GM20431 (cell line): ENCODE measurements around the gene TJP2.

Source experiments
- in situ Hi-C: fragments of 300-500 bp; cut with MseI, MboI; formaldehyde crosslinking; loops from one replicate; pipeline ENCODE4 v1.15.0; 2020; ENCODE audit warnings: low sequenced_read_pairs; ENCODE audit not compliant: unreplicated experiment

Gene TJP2

GRCh38 chr9:69213647-69214046 lies 39.6 kb downstream of the TJP2 start:
- in situ Hi-C loops: no loop called here

- in situ Hi-C loops: no loop called here
These were observed 40.9 kb downstream of the TJP2 start for GRCh38 chr9:69214939-69215338.

GRCh38 chr9:69215774-69216485 lies 41.9 kb downstream of the TJP2 start:
- in situ Hi-C loops: no loop called here

GRCh38 chr9:69218166-69218565 lies 44.1 kb downstream of the TJP2 start:
- in situ Hi-C loops: no loop called here

- in situ Hi-C loops: no loop called here
These were observed 47.0 kb downstream of the TJP2 start for GRCh38 chr9:69221036-69221435.

GRCh38 chr9:69222970-69223369 lies 48.9 kb downstream of the TJP2 start:
- in situ Hi-C loops: no loop called here

- in situ Hi-C loops: no loop called here
These were observed 49.5 kb downstream of the TJP2 start for GRCh38 chr9:69223605-69224004.

GRCh38 chr9:69229367-69229766 lies 55.3 kb downstream of the TJP2 start:
- in situ Hi-C loops: no loop called here

GRCh38 chr9:69232135-69232534 lies 58.1 kb downstream of the TJP2 start:
- in situ Hi-C loops: no loop called here

- in situ Hi-C loops: no loop called here
These were observed 60.6 kb downstream of the TJP2 start for GRCh38 chr9:69234683-69235082.

GRCh38 chr9:69236188-69236587 lies 62.1 kb downstream of the TJP2 start:
- in situ Hi-C loops: no loop called here

- in situ Hi-C loops: no loop called here
These were observed 63.7 kb downstream of the TJP2 start for GRCh38 chr9:69237702-69238295.

- in situ Hi-C loops: no loop called here
These were observed 69.0 kb downstream of the TJP2 start for GRCh38 chr9:69243116-69243515.

GRCh38 chr9:69246629-69247028 lies 72.6 kb downstream of the TJP2 start:
- in situ Hi-C loops: no loop called here

- in situ Hi-C loops: no loop called here
These were observed 73.9 kb downstream of the TJP2 start for GRCh38 chr9:69248005-69248404.

- in situ Hi-C loops: no loop called here
These were observed 75.3 kb downstream of the TJP2 start for GRCh38 chr9:69249337-69249736.

- in situ Hi-C loops: no loop called here
These were observed 76.6 kb downstream of the TJP2 start for GRCh38 chr9:69250681-69251080.

GRCh38 chr9:69252436-69252835 lies 78.4 kb downstream of the TJP2 start:
- in situ Hi-C loops: no loop called here

GRCh38 chr9:69253057-69253456 lies 79.0 kb downstream of the TJP2 start:
- in situ Hi-C loops: no loop called here

GRCh38 chr9:69254223-69254622 lies 80.1 kb downstream of the TJP2 start:
- in situ Hi-C loops: no loop called here

GRCh38 chr9:69255591-69255990 lies 81.5 kb downstream of the TJP2 start:
- in situ Hi-C loops: no loop called here

- in situ Hi-C loops: no loop called here
These were observed 84.5 kb downstream of the TJP2 start for GRCh38 chr9:69258551-69258950.
